H1 (cell line): ENCODE results near the gene DPF3. TPM values are rescaled to one million over a fixed set of nuclear protein-coding genes. Genes with fewer than 3 reads are reported as not detected.

Experiments
- CBX8 ChIP-seq: fragments of 300-800, 300-1000 bp; sonication (generic); IDR thresholded peaks from 2 replicates; pipeline ENCODE4 v1.7.1; 2016; ENCODE audit warnings: low read depth, low read length, borderline replicate concordance
- CHD1 ChIP-seq: IDR thresholded peaks from 2 replicates; pipeline ENCODE4 v1.6.1; 2012; ENCODE audit warnings: low read depth, low read length, improper control_type of control experiment
- CREB1 ChIP-seq: IDR thresholded peaks from 2 replicates; pipeline ENCODE4 v1.6.1; 2012; ENCODE audit warnings: inconsistent platforms
- HDAC6 ChIP-seq: IDR thresholded peaks from one replicate; pipeline ENCODE4 v1.7.1; 2012; ENCODE audit warnings: low read depth, mild to moderate bottlenecking, inconsistent platforms, low read length, moderate library complexity
- POLR2AphosphoS5 ChIP-seq: IDR thresholded peaks from 2 replicates; pipeline ENCODE4 v1.6.1; 2011; ENCODE audit warnings: low read depth, low read length
- RAD21 ChIP-seq, 2 experiments: IDR thresholded peaks in 1 of 2; conservative IDR thresholded peaks in 1 of 2; 2 replicates each; pipeline ENCODE4 v1.6.1; 2011; ENCODE audit warnings: low read depth in 2 of 2, low read length in 2 of 2, improper control_type of control experiment in 1 of 2, inconsistent platforms in 1 of 2, mild to moderate bottlenecking in 1 of 2, moderate library complexity in 1 of 2
- RBBP5 ChIP-seq: IDR thresholded peaks from 2 replicates; pipeline ENCODE4 v1.7.1; 2012; ENCODE audit warnings: low read depth, mild to moderate bottlenecking, inconsistent platforms, low read length, moderate library complexity, borderline replicate concordance
- RNF2 ChIP-seq: fragments of 200-900, 300-1000 bp; sonication (generic); IDR thresholded peaks from 2 replicates; pipeline ENCODE4 v1.7.1; 2016; ENCODE audit warnings: borderline replicate concordance, low read depth, mild to moderate bottlenecking, antibody characterized with exemption, low read length; ENCODE audit not compliant: poor library complexity, severe bottlenecking; ENCODE audit errors: missing control alignments
- SIN3A ChIP-seq, 2 experiments: IDR thresholded peaks in 1 of 2; conservative IDR thresholded peaks in 1 of 2; 2 replicates each; pipeline ENCODE4 v1.6.1; 2011 to 2012; ENCODE audit warnings: low read length in 2 of 2, improper control_type of control experiment in 1 of 2, low read depth in 1 of 2, mild to moderate bottlenecking in 1 of 2
- polyA plus RNA-seq, 7 experiments: library from polyadenylated mRNA; depleted of rRNA in 3 of 7; stranded (reverse) in 5 of 7; unstranded in 2 of 7; fragments of >200 nt in 5 of 7; fragments of 200-250 nt in 2 of 7; gene quantifications; 1 replicate in 5 of 7; 2 replicates in 1 of 7; 4 replicates in 1 of 7; pipeline versions ENCODE4 v1.2.1 to v1.2.3, GENCODE V29; 2011 to 2013; ENCODE audit warnings: missing spikeins in 2 of 7, mixed read lengths in 2 of 7
- total RNA-seq: library from RNA; stranded (reverse); fragmentation: NEBNext Ultra II Directional; extraction: Animal tissue kit (Norgen Biotek cat#: 25700); gene quantifications from 2 replicates; pipeline ENCODE4 v1.2.1, GENCODE V29; 2021
- TF ChIP-seq, protein P1 (sequence below): IDR thresholded peaks from 2 replicates; pipeline ENCODE4 v1.6.1; 2012; ENCODE audit warnings: low read length, inconsistent platforms

Gene DPF3
- total and polyA plus RNA-seq, 2 of the 8 experiments (the other 6 are each of a cell fraction or from before 2014, with no cell fraction given) = 0.19 TPM; not detected in 1

DNA sequence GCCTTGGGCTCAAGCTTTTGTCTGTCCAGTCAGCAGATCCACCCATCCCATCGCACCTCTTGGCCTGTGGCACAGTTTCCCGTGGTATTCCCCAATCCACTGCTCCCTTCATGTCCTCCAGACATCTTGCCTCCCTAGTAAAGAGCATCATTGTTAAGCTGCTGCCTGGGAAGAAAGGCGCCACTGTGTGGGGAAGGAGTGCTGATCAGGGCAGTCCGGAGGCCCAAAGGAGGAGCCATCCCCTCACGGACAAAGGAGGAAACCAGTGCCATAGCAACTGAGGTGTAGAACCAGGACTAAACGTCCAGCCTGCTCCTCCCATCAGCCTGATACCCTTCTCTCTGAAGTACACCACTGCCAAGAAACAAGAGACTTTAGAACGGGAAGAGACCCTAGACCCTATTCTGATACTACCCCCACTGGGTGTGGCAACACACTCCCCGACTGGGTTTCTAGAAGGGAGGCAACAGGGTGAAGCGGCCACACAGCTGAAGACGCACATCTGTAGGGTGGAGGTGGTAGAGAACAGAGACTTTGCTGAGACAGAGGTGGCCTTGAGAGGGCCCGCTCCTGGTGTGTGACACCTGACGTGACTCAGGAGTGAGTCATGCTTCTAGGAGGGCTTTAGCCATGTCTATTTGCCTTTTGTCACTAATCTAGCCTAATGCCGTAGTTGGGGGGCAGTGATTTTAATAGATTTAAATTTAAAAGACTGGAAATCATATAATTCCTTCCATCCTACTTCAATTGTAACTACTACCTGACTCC, 185.0 kb downstream of the DPF3 start (continued):
- TF ChIP-seq, protein P1, sequence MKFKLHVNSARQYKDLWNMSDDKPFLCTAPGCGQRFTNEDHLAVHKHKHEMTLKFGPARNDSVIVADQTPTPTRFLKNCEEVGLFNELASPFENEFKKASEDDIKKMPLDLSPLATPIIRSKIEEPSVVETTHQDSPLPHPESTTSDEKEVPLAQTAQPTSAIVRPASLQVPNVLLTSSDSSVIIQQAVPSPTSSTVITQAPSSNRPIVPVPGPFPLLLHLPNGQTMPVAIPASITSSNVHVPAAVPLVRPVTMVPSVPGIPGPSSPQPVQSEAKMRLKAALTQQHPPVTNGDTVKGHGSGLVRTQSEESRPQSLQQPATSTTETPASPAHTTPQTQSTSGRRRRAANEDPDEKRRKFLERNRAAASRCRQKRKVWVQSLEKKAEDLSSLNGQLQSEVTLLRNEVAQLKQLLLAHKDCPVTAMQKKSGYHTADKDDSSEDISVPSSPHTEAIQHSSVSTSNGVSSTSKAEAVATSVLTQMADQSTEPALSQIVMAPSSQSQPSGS = no peak
- TF ChIP-seq CHD1 = no peak
- no peak for TF ChIP-seq CREB1
- no peak for TF ChIP-seq CBX8
- no peak for TF ChIP-seq RBBP5
- no peak for TF ChIP-seq POLR2AphosphoS5
- TF ChIP-seq SIN3A (conservative IDR thresholded peaks at IDR 0.05 in 1 of 2, IDR thresholded peaks at IDR 0.05 in 1 of 2; ENCODE audit: low read depth in 1 of 2, low read length in 2 of 2) = no peak
- TF ChIP-seq RAD21 (IDR thresholded peaks at IDR 0.05 in 1 of 2, conservative IDR thresholded peaks at IDR 0.05 in 1 of 2; ENCODE audit: low read depth in 2 of 2, low read length in 2 of 2) = peak; percentile 32 to 62
- no peak for TF ChIP-seq RNF2
- TF ChIP-seq HDAC6 = no peak
